Superior temporal gyrus (tissue), 1 donor: ENCODE measurements around the gene SP6.

Source experiments
- DNase-seq: peaks from one replicate; pipeline ENCODE4 v3.0.0-alpha.2; 2016; ENCODE audit errors: extremely low spot score

SP6 gene

DNA sequence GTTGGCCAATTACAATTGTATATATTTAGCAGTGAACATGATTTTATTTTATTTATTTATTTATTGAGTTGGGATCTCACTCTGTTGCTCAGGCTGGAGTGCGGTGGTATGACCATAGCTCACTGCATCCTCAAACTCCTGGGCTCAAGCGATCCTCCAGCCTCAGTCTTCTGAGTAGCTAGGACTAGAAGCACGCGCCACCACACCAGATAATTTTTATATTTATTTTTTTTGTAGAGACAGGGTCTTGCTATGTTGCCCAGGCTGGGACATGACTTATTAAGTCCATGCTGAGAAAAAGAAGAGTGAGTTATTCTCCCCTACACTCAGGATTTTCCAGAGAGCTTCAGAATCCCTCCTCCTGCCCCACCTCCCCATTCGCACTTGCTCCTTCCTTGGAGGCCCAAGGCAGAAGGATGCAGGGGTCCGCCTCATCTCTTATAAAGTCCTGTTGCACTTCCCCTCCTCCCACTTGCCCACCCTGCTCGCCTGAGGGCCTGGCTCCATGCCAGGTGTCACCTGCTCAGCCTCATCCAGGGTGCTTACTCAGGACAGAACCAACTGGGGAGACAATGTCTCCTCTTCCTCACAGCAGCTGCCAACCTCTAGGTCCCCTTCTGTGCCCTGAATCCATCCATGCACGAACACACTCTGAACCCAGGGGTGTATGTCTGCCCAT is 29.0 kb upstream of the SP6 start:
- no peak for DNase-seq

DNA sequence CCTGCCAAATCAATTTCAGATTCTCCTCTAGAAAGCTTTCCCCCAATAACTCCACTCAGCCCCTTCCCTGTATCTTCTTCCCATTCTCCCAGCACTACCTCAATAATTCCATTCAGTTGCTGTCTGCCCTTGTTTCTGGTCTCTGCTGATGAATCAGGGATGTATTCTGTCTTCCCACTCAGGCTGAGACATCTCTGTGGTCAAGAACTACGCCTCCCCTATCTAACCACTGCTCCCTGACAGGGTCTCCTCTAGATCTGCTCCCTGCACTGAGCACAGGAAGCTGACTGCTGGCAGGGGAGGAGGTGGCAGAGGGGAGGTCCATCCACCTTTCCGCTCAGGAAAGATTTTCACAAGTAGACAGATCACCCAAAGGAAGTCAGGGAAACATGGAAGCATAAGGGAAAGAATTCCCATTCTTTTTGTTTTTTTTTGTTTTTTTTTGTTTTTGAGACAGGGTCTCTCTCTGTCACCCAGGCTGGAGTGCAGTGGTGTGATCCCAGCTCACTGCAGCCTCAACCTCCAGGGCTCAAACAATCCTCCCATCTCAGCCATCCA is 28.1 kb upstream of the SP6 start:
- DNase-seq, result no peak

DNA sequence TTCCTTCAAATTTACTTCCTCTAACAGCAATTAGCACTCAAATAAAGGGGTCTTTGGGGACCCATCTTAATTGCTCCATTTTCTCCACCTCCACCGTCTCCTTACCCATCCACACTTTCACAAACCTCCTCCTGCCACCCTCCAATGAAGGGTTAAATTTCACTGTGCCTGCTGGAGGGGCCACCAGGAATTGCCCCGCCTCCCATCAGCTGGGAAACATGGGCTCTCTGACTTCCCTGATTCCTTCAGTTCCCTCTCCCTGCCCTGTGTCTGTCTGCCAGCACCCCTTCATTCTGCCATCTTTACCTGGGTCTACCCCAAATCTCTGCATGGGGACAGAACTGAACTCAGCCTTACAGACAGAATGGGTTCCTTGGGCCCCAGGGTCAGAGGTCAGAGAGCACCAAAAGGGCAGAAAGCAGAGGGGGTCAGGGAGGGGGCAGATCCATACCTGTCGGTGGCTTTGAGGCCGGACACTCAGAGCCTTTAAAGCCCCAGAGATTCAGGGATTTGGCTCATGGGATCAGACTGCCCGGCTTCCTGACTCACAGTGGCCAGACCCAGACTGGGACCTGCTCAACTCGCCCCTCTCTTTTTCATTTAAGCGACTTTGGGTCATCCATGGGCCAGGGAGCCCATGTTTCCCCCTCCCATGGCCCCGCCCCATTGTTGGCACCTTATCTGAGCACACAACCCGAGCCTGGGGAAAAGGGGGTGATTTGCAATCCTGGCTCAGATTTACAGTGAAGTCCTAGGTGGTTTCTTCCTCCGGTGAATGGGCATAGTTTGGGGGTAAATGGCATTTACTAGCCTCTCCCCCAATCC is 27.5 kb upstream of the SP6 start:
- DNase-seq, result no peak

DNA sequence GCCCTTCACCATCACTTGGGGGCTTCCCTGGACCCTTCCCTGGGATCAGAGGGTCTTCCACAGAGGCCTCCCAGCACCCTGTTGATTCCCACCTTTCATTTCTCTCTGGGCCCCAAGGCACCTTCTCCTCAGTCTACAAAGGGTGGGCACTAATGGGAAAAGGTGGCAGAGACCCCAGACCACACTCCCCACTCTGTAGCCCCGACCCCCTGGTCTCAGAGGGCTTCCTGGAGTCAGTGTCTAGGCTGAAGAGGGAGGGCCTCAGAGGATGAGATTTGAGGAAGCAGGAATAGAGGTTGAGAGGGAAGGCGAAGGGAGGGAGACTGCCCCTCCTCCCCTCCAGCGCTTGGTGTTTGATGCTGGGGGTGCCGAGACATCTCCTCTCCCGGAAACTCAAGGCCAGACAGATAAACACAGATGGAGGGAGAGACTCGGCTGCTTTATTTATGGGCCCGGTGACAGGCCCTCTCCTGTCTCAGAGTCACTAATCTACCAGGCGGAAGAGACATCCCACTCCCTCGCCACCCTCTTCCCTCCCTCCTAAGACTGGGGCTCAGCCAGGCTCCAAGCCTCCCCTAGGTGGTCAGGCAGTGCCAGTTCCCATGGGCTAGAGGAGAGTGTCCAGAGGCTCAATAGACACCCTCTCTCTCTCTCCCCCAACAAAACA is 26.5 kb upstream of the SP6 start:
- no peak for DNase-seq

DNA sequence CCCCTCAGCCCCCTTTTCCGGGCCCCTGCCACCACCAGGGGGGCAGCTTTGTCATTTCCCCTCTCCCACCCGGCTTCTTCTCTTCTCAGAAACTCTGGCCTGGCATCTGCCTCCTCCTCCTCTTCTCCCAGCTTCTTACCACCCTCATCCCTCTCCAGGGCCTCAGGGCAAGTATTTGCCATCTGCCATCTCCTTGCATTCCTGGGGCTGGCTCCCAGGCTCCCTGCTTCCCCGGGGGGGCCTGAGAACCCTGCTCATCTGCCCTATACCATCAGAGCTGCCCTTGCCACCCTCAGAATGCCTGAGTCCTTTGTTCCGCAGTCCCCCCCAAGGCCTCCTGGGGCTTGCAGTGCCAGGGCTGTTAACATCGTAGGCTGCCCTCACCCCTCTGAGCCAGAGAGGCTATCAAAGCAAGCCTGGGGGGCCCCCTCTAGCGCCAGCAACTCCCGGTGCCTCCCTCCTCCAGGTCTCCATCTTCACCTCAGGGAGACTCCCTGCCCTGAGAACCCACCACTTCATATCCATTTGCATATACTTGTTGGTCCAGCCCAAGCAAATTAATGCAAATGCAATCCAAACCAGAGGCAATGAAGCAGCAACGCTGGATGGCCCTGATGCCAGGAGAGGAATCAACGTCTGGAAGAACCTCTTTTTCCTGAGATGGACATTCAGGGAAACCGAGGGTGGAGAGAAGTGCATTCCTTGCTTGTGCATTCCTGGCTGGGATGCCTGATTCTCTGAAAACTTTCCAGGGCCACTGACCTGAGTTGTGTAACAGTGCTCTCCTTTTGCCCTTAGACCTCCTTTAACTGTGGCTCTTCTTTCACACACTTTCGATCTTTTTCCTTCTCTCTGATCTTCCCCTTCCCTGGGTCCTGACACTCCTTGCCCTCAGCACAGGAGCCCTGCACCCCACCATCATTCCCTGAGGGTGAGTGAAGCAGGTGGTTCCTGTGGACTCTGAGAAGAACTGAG is 24.3 kb upstream of the SP6 start:
- no peak for DNase-seq

DNA sequence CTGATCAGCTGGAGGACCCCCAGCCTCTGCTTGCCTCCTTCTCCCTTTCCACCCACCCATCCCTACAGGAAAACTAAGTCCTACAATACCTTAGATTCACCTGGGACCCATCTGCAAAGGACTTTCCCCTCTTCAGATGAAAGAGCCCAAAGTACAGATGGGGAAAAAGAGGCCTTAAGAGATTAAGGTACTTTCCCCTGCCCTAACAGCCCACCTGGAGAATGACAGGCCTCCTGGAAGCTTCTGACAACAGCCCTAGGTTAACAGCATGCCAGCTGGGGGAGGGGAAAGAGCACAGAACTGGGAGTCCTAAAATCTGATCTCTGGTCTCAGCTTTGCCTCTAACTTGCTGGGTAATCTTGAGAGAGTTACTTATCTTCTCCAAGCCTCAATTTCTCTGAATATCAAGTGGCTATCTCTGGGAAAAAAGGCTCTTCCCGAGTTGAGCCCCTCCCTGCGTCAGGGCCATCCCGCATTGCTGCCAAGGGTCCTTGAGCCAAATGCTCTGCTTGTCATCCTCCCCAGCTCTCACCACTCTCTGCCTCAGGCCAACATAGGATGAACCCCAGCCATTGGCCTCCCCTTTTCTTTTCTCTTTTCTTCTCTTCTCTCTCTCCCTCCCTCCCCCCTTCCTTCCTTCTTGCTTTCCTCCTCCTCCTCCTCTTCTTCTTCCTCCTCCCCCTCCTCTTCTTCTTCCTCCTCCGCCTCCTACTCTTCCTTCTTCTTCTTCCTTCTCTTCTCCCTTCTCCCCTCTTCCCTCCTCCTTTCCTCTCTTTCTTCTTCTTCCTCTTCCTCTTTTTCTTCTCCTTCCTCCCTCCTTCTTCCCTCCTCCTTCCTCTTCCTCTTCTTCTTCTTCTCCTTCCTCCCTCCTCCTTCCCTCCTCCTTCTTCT is 22.5 kb upstream of the SP6 start:
- DNase-seq, result no peak

DNA sequence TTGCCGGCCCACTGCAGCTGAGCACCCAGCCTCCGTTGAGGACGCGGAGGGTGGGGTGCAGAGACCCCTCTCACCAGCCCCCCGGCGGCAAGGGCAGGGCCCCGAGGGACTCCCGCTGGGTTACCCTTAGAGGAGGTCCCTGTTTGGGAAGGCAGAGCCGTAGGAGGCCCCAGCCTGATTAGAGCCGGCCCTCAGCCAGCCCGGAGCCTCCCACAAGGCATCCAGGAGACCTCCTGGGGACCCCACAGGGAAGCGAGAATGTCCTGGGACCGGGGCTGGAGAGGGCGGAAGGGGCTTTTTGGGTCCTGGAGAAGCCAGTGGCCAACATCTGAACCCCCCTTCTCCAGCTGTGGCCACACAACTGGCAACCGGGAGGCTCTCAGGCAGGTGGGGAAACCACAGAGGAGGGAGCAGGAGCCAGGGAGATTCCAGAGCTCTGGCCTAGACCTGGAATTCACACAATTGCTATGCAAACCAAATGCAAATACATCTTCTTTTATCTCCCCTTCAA is 21.7 kb upstream of the SP6 start:
- no peak for DNase-seq

DNA sequence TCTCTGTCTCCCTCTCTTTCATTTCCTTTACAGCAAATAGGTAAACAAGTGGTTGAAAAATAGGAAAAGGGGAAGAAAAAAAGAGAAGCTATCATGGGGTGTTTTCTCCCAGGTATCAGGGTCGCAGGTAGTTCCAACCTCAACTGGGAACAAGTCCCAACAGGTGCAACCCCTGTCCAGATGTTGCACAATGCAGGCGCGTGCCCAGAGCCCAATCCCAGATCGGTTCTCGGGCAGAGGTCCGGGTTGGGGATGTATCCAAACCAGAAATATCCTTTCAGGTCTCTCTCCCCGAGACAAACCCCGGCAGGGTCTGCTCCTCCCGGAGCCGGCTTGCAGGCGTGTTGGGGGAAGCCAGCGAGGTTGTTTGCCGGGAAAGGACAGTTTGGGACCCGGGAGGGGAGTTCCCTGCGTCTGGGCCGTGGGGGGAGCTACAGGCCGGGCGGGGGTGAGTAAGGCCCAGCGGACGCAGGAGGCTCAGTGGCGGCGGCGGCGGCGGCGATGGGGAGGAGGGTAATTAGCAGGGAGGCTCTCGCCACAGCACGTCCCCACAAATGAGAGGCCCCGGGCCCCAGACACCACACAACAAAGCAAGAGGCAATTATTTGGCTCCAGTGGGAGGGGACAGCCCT is 21.2 kb upstream of the SP6 start:
- no peak for DNase-seq

DNA sequence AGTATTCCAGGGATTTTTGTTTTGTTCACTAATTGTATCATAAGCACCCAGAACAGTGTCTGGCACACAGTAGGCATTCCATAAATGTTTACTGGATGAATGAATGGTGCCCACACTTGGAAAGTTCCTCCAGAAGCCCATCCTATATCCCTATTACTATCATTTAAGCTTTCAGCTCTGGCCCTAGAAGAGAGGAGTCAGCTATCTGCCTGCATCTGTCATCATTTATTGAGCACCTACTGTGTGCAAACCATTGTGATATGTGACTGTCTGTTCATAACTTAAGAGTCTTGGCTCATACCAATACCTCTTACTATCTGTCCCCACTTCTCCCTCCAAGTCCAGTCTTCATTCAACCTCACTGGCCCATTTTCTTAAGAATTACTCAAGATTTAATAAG is 20.1 kb upstream of the SP6 start:
- no peak for DNase-seq

DNA sequence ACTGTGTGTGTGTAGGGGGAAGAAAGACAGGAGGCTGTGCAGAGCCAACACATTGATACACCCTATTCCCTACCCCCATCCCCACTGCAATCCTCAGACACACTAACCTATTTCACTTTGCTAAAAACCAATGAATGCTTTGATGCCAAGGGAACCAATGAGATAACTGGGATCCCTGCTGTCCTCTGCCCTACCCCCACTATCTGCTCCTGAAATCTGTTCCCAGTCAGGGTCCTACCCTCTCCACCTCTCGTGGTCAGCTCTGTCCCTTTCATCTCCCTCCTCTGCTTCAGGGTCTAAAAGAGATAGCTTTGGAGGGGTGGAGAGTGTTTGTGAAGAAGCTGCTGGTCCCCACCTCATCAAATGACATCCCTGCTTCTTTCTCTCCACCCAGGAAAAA is 19.1 kb upstream of the SP6 start:
- DNase-seq, result no peak

DNA sequence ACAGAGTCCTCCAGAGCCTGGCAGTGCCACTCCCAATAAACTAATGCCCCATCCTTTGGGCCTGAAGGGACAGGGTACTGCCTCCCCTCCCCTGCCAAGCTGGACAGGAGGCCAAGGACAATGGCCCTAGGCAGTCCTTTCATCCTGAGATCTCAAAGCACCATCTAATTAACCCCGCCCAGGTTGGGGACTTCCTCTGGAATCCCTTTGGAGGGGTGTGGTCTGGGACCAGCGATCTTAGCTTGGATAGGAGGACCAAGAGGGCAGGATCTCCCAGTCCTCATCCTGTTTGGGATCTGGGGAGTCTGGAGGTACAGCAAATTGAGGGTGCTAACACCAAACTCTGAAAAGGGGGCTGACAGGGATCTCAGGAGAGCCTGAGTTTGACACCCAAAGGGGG is 18.2 kb upstream of the SP6 start:
- DNase-seq, result no peak

DNA sequence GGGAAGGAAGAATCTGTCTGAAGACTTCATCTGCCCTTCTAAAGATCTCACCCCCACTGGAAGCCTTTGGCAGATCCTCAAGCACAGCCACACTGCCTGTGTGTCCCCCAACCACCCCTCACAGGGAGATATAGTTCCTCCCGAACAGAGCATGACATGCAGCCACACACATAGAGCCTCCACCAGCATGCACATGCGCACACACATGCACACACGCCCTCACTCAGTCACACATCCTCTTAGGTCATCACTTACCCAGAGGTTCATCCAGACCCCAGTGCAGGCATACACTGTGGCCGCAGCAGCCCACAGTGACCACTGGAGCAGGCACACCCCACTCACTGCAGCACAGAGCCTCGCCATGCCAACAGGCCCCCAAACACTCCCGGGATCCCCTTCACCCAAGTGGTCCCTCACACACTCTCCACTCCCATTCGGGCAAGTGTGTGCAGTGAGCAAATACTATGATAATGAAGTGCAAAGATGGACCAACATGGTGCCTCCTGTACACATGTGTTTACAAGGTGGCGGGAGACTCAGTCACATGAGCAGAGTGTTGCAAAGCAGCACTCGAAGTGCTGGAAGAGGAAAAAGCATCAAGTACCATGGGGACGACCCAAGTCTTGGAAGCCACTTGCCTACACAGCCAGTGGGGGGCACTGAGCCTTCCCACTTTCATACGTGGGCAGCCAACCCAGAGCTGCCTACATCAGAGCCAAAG is 17.0 kb upstream of the SP6 start:
- no peak for DNase-seq

DNA sequence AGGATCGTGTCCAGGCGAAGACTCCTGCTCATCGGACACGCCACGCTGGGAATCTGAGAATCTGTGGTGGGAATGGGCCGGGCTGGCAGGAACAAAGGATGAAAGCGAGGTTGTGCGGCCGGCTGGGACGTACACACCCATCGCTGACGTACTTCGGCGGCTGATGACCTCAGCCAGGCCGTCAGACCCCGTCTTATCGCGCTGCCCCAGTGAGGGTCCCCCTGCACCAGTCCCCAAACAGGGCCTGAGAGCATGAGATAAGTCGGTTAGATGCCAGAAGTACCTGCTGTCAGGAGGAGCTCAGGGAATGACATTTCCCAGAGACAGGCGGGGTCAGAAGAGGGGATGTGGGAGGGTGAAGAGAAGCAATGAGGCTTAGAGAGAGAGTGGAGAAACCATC is 16.0 kb upstream of the SP6 start:
- no peak for DNase-seq

DNA sequence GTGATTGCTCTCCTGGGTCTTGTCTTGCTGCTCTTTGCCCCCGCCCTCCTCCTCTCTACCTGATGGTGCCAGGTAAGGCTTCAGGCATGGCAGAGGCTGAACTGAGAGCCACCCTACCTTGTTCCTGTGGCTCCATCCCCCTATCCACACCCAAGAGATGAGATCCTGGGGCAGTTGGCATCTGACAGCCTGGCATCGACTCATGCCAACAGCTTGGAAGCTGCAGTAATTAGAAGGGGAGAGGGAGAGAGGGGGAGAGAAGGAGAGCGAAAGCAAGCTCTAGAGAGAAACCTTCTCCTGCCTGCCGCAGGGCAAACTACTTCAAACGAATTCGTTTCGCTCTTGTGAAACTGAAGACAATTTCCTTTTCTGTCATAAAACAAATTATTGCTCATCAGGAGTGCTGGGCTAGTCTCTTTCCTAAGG is 13.8 kb upstream of the SP6 start:
- no peak for DNase-seq

DNA sequence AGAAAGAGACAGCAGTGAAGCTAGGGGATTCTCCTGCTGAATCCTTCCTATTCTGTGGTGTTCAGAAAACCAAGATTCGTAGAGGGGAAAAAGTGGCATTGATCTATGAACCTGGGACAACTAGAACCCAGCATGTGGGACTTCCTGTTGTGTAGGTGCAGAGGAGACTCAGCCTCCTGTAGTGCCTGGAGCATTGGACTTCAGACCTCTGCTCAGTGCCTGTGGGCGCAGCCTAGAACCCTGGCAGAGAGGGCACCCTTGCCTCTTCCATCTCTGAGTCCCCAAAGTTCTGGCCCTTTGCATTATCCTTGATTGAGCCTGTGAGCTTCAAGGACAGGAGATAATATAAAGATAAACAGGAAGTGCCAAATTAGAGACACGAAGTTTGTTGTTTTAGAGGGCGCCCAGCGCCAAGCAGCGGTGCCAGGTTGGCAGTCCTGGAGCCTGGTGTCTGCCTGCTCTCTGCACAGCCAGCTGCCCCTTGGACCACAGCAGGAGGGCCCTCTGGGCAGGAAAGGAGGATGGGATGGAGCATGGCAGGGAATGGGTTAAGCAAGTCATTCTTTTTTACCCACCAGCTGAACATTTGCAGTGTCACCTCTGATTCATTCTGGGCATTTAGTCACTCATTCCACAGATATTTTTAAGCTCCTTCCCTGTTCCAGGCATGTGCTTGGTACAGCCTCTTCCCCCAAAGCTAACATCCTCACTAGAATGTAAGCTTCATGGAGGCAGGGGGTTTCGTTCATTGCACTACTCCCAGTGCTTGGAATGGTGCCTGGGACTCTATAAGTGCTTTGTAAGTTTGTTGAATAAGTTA is 11.9 kb upstream of the SP6 start:
- DNase-seq, result no peak

DNA sequence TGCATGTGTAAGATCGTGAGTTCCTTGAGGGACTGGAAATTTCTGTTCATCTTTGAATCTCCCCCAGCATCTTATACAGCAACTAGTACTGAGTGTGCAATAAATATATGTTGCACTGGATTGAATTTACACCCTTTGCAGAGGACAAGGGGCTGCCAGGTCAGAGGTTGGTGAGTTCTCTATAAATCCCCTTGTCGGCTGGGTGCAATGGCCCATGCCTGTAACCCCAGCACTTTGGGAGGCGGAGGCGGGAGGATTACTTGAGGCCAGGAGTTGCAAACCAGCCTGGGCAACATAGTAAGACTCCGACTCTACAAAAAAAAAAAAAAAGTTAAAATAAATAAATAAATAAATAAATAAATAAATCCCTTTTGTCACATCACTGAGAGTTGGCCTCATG is 9.4 kb upstream of the SP6 start:
- DNase-seq, result no peak

DNA sequence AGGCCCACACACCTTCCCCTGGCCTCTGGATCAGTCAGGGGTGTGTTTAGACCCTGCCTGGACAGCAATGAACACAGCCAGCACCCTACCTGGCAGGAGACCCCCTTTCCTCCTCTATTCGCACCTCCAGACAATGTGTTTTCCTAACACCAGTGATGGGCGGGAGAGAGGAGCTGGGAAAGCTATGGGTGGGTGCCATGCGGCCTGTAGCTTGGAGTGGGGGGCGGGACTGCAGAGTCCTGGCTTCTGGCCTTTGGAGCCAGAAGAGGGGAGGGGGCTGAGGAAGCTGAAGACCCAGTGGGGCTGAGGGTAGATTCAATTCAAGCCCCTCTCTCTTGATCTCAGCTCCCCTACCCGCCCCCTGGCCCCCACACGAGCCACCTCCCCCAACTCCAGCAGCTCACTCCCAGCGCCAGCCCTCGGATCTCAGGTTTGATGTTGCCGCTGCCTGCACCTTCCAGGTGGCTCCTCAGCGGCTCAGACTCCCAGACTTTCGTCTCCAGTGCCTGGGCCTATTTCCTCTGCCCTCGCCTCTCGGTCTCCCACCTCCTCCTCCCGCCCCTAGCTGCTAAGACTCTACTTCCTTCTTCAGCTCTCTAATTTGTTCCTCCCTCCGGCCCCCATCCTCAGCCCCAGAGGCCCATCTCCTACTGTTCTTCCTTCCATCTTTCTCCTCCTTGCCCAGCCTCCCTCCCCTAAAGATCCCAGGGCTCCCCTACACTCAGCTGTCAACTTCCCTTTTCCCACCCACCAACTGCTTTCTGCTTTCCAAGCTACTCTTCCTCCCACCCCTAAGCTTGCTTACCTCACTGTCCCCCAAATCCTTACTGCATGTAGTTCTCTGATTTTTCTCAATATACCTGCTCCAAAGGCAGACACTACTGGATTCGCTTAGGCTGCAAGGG is 6.8 kb upstream of the SP6 start:
- DNase-seq, result no peak
